HCEC 1CT (cell line): ENCODE data around the gene PLA2G4B.

Experiments used
- DNase-seq: peaks from one replicate; pipeline ENCODE4 v3.0.0-alpha.2; 2017

Gene PLA2G4B

GRCh38 chr15:41872166-41872747 is 33.6 kb downstream of the PLA2G4B start:
- DNase-seq, result no peak

- DNase-seq, result no peak
Observed at GRCh38 chr15:41873711-41874110, 35.1 kb downstream of the PLA2G4B start.

DNA sequence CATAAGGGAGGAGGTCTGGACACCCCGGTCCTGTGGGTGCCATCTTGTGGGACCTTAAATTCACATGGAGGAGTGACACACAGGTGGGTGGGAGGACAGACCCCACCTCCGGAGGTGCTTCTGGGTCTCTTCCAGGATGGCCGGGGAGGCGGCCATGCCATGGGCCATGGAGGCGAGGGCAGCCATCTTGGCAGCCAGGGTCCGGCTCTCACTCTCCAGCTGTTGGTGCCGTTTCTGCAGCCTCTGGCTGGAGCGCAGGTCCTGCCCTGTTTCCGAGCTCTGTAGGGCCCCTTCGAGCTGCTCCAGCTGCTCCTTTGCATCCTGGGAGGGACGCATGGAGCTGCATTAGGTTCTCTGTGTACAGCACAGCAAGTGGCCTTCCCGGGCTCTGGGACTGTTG is 36.1 kb downstream of the PLA2G4B start:
- DNase-seq, result no peak

DNA sequence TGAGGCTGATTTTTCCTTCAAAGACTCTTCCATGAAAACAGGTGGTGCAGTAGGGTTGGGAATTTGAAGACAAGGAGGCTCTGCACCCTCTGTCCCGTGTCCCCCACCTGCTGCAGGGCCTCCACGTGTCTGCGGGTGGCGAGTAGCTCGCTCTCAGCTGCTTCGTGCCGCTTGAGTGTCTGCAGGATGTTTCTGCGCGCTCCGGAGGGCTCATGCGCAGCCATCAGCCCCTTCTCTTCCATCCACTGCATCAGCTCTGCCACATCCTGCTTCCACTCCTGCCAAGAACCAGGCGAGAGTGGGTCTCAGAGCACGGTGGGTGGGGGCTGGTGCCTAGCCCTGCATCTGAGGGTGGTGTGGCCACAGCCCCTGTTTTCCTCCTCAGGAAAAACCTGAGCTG is 37.4 kb downstream of the PLA2G4B start:
- DNase-seq, result no peak

DNA sequence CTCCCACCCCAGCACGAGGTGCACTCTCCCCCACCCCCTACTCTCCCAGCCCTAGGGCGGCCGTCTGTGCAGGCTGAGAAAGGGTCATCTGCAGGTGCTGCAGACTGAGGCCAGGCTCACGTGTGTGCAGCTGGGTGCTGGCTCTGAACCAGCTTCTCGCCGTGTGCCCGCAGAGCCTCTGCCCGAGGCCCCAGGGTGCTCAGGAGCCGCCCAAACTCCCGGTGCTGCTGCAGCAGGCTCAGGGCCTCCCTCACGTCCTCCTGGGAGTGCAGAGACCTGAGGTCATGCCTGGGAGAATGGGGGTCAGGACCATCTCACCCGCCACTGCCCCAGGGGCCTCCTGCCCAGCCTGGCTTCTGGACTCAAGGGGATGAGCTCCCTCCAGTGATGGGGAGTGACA is 38.0 kb downstream of the PLA2G4B start:
- DNase-seq, result no peak

- DNase-seq, result no peak
Observed at GRCh38 chr15:41877631-41878354, 39.1 kb downstream of the PLA2G4B start.

GRCh38 chr15:41878355-41878699 is 39.7 kb downstream of the PLA2G4B start:
- no peak for DNase-seq

DNA sequence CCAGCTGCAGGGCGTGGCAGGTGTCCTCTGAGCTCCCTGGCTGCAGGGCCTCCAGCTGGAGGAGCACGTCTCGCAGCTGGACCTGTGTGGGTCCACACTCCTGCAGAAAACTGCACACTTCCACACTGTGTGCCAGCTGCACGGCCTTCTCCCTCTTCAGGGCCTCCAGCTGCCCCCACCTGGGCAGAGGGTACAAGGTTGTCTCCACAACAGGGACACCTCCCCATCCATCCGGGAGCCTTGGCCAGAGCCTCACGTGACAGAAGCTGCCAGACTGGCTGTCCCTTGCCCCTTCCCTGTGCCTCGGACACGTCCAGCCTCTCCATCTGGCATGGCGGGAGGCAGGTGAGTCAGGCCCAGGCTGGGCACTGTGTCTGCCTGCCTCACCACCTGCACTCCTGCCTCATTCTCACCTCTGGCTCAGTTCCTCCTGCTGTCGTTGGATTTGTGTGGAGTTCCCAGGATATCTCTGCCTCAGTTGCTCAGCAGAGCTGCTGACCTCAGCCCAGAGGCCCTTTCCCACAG is 40.7 kb downstream of the PLA2G4B start:
- DNase-seq, result no peak

DNA sequence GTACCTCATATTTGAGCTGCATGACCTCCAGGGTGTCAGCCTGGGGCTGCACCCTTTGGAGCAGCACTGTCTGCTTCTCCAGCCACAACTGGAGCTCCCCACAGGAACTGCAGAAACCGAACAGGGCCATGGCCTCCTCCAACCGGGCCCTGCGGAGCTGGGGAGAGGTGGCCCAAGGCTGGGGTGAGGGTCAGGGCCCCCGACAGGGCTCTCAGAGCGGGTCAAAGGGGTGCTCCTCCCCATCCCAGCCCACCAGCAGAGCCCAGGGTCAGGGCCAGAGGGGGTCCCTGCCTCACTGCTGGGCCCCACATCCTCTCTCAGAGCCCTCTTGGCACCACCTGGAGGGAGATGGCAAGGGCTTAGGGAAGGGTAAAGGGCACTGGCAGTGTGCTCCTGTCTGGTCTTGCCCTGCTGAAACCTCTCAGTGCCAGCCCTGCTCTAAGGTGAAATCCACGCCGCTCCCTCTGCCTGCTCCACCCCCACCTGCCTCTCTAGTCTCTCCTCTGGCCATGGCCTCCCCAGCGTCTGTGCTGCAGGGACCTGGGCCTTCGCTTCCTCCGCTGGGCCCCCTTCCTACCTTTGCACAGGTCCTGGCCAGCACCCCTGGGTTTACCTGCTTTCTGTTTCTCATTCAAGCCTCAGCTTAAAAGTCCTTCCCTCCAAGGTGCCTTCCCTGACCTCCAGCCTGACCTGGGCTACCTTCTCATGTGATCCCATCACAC is 41.7 kb downstream of the PLA2G4B start:
- no peak for DNase-seq

DNA sequence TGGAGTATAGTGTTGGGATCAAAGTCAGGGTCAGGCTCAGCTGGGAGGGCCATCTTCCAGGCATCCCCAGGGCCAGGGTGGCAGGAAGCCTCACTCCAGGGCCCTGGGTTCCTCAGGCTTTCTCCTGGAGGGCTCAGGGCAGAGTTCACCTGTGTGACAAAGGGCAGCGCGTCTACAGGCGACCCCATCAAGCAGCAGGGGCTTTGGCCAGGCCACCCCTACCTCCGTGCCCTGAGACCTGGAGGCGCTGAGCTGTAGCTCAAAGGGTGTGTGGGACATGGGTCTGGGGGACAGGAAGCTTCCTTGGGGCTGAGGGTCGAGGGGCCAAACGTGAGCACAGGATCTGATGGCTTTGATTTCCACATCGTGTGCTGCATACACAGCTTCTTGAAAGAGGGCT is 42.4 kb downstream of the PLA2G4B start:
- no peak for DNase-seq

- no peak for DNase-seq
Observed at GRCh38 chr15:41881550-41881919, 42.9 kb downstream of the PLA2G4B start.

DNA sequence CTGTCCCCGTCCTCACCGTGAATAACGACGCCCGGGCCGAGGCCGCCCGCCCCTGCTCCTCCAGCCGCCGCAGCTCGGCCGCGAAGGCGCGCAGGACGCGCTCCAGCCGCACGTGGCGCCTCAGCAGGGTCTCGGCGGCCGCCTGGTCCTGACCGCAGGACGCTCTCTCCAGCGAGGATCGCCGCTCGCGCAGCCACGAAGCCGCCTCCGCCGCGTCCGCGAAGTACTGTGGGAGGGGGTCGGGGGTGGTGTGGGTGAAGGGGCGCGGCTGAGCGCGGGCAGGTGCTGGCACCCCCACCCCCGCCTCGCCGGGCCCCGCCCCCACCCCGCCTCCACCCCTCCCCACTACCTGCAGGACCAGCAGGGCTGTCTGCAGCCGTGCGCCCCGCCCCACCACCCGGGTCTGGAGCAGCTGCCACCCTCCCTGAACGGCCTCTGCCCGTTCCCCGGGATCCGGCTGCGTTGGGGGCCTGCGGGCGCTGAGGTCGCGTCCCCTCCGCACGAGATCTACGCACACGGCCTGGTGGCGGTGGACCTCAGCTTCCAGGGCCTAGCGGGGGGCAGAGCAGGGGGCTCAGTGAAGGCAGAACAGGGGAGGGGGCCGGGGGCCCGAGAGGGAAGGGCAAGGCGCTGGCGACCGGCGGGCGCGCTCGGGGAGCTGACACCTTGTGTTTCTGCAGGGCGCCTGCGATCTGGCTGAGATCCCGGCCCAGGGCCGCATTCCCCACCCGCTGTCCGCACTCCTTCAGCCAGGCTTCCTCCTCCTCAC is 43.5 kb downstream of the PLA2G4B start:
- no peak for DNase-seq

DNA sequence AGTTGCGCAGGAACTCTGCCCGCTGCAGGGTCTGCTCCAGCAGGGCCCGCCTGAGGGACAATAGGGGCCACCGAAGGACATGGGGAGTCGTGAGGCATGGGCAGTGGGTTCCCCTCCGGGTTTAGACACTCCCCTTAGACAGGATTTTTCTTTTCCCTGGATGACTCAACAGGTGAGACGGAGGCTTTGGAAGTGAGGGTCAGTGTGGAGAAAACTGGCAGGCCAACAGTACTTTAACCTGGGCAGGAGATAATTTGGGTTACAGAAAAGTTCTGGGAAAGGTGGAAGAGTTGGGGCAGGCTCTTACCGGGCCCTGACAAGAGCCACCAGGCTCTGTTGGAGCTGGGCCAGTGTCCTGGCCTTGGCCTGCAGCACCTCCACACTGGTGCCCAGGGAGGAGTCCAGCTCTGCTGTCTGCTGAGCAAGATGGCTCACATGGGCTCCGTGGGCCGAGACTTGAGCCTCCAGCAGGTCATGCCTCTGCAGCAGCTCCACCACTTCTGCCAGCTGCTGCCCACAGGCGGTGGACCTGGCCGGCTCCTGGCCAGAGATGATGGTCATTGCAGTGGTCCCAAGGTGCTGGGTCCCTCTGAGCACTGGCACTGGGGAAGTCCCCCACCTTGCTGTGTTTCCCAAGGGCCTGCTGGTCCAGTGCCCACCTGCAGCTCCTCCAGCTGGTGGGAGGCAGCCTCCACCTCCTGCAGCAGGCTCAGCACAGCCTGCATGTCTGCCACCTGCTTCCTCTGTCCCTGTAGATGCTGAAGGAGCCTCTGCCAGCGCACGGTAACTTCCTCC is 44.2 kb downstream of the PLA2G4B start:
- DNase-seq, result no peak

DNA sequence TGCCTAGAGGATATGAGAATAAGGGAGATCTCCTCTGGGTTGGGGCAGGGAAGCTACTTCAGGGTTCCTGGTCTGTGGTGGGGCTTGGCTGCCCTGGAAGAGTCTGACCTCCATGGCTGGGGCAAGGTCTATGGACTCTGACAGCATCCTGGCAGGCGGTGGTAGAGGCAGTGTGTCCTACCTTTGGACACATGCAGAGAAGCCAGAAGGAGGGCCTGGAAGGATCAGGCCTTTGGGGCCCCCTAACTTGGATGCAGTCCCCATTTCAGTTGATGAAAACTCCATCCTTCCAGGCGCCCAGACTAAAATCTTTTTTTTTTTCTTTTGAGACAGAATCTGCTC is 44.8 kb downstream of the PLA2G4B start:
- DNase-seq, result no peak

DNA sequence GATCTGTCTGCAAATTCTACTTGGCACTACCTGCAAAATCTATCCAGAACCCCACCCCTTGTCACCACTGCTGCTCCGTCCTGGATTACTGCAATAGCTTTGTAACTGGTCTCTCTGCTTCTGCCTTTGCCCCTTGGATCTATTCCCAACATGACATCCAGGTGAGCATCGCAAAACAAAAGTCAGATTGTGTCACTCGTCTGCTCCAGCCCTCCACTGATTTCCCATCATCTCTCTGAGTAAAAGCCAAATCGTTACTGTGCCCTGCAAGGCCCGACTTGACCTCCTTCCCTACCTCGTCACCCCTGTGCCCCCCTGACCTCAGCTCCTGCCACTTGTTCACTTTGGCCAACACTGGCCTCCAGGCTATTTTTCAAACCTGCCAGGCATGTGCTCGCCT is 45.8 kb downstream of the PLA2G4B start:
- DNase-seq, result no peak

GRCh38 chr15:41885321-41885720 is 46.7 kb downstream of the PLA2G4B start:
- no peak for DNase-seq

GRCh38 chr15:41885841-41886240 is 47.2 kb downstream of the PLA2G4B start:
- DNase-seq, result no peak

DNA sequence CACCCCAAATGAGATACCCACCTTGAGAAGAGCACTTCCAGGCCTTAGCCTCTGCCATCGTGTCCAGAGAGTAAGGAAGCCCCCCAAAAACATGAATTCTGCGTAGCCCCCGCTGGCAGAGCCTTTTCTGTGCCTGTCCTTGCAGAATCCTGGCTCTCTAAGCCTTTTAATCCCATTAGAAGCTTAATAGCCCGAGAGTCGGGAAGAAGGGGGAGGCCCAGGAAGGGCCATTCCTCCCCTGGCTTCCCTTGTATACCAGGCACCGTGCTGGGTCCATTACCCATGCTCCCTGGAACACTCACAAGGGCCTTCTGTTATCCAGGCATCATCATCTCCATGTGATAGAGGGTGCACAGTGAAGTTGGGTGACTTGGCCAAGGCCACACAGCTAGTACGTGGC is 48.1 kb downstream of the PLA2G4B start:
- no peak for DNase-seq

GRCh38 chr15:41887161-41887560 is 48.5 kb downstream of the PLA2G4B start:
- no peak for DNase-seq

GRCh38 chr15:41887893-41888292 is 49.2 kb downstream of the PLA2G4B start:
- no peak for DNase-seq

DNA sequence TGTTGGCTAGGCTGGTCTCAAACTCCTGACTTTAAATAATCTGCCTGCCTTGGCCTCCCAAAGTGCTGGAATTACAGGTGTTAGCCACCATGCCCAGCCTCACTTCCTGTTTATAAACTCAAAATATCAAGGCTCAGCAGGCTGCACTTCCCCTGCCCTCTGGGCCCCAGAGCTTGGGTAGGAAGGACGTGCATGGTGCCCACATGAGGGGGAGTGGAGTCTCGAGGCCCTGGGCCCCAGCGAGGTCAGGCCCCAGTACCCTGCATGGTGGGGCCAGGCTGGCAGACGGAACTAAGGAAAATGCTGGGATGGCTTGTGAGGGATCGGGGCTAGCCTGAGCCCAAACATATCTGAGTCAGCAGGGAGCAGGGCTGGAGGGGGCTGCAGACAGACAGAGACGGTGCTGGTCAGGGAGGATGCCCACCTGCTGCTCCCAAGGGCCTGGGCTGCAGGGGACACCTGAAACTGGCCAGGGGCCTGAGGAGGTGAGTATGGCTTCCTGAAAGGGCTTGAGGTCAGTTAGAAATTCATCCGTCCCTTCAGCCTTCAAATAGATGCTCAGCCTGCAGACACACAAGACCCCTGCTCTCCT is 50.1 kb downstream of the PLA2G4B start:
- no peak for DNase-seq

DNA sequence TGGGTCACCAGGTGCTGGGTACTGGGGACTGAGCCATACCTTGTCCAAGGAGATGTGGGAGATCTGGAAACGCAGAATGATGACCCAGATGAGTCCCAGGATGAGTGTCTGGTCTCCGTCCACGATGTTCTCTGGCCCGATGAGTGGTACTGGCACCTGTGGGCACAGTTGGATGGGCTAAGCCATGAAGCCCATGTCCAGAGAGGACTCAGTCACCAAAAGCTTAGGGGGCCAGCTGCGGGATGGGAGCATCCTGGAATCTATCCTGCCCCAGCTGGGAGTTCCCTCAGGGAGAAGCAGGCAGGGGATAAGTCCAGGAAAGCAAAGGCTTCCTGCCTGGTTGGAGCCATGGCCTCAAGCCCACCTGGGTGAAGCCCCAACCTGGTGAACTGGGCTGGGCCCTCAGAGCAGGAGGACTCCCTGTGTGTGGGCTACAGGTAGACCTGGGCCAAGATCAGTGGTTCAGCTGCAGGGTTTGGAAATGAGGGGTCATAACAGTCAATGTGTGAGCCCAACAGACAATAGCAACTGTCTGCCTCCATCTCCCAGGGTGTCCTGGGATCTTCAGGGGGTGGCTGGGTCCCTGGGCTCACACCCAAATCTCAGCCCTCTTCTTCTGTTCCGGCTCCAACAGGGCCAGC is 51.5 kb downstream of the PLA2G4B start:
- no peak for DNase-seq
